Measurements from ENCODE around the gene BPIFB6. TPM values are rescaled to one million over a fixed set of nuclear protein-coding genes. Genes with fewer than 3 reads are reported as not detected.

Gene BPIFB6
- polyA plus RNA-seq, 1 of the 3 experiments (the other 2 are of a cell fraction): not detected

- Histone ChIP-seq H3K9me2 (no peaks in the 10 kb centered on the region), H3K4me2 (no peak overlapping the region), H3K4me1 (ENCODE audit: control insufficient read depth in 1 of 2, insufficient read depth in 2 of 2, low read depth in 1 of 2, low read length in 1 of 2) (no peaks in the 10 kb centered on the region), H3K9me3 (no peaks in the 10 kb centered on the region), H3K4me3 (ENCODE audit: low read depth in 2 of 2, low read length in 1 of 2) (no peak overlapping the region), H2AFZ (ENCODE audit: low read depth) (no peak overlapping the region), H3K79me2 (ENCODE audit: insufficient read depth) (no peaks in the 10 kb centered on the region), H3K9ac (no peak overlapping the region), H4K20me1 (ENCODE audit: insufficient read depth) (no peaks in the 10 kb centered on the region), H3K27me3 (ENCODE audit: insufficient read depth) (peaks cover 55% of the 10 kb centered on the region), H3F3A (replicated peaks; ENCODE audit: insufficient read depth) (no peaks in the 10 kb centered on the region), H3K36me3 (replicated peaks in 1 of 2; ENCODE audit: control insufficient read depth in 1 of 2, insufficient read depth in 2 of 2, low read length in 1 of 2) (no peaks in the 10 kb centered on the region), H3K27ac (ENCODE audit: low read depth in 2 of 2, low read length in 1 of 2) (no peak overlapping the region)
- POLR2A ChIA-PET: no interaction called here
- 16% methylated on average over 13 of the region's 14 CpGs for WGBS (ENCODE audit: low lambda C conversion rate)
- no peak for DNase-seq
- TF ChIP-seq TEAD4 (IDR thresholded peaks at IDR 0.05; ENCODE audit: borderline replicate concordance, insufficient read depth) (no peak), EZH2phosphoT487 (IDR thresholded peaks at IDR 0.05; ENCODE audit: borderline replicate concordance, low read depth) (no peak), SIN3A (IDR thresholded peaks at IDR 0.05; ENCODE audit: borderline replicate concordance, low read depth, low read length) (no peak), RXRA (IDR thresholded peaks at IDR 0.05; ENCODE audit: borderline replicate concordance, low read depth) (no peak), NRF1 (IDR thresholded peaks at IDR 0.05; ENCODE audit: low read depth, low read length) (no peak), EP300 (IDR thresholded peaks at IDR 0.05; ENCODE audit: borderline replicate concordance in 1 of 2, low read depth in 1 of 2, low read length in 1 of 2) (no peak), USF2 (IDR thresholded peaks at IDR 0.05; ENCODE audit: borderline replicate concordance, low read depth, low read length) (no peak), MEF2A (IDR thresholded peaks at IDR 0.05; ENCODE audit: borderline replicate concordance, low read depth) (no peak), FOXM1 (IDR thresholded peaks at IDR 0.05; ENCODE audit: low read depth) (no peak), TAF1 (IDR thresholded peaks at IDR 0.05; ENCODE audit: borderline replicate concordance, low read depth, low read length) (no peak), RAD21 (IDR thresholded peaks at IDR 0.05; ENCODE audit: low read length) (no peak), POLR2AphosphoS5 (IDR thresholded peaks at IDR 0.05; ENCODE audit: low read depth, low read length) (no peak)
- CTCF ChIA-PET: interaction anchor here (1.1 kb wide), 1 partner anchor 10 kb away, joined by 5 read pairs; no protein-coding TSS in a partner anchor
Observed at GRCh38 chr20:33086052-33086722, 54.7 kb downstream of the BPIFB6 start.

- H4K20me1 ChIP-seq (ENCODE audit: insufficient read depth): no peaks in the 10 kb centered on the region
- peaks cover 39% of the 10 kb centered on the region for H3K27me3 ChIP-seq (ENCODE audit: insufficient read depth)
- no peaks in the 10 kb centered on the region for H3K36me3 ChIP-seq (replicated peaks in 1 of 2; ENCODE audit: control insufficient read depth in 1 of 2, insufficient read depth in 2 of 2, low read length in 1 of 2)
- WGBS (ENCODE audit: low lambda C conversion rate): 0% methylated on average over 3 of the region's 3 CpGs
- no peak overlapping the region for H3K4me3 ChIP-seq (ENCODE audit: low read depth in 2 of 2, low read length in 1 of 2)
- DNase-seq: no peak
- no peaks in the 10 kb centered on the region for H3K9me3 ChIP-seq
- no peak for TF ChIP-seq RFX5 (IDR thresholded peaks at IDR 0.05; ENCODE audit: low read length)
- no peak for TF ChIP-seq GABPA (IDR thresholded peaks at IDR 0.05; ENCODE audit: low read depth)
- no peak for TF ChIP-seq CHD2 (IDR thresholded peaks at IDR 0.05; ENCODE audit: low read length, partially characterized antibody)
- TF ChIP-seq POLR2AphosphoS5 (IDR thresholded peaks at IDR 0.05; ENCODE audit: low read depth, low read length): no peak
- TF ChIP-seq GATA2 (CRISPR knock-in tag; IDR thresholded peaks at IDR 0.05): no peak
- no peak for TF ChIP-seq CTCF (IDR thresholded peaks at IDR 0.05)
- TF ChIP-seq MEF2A (IDR thresholded peaks at IDR 0.05; ENCODE audit: borderline replicate concordance, low read depth): no peak
- TF ChIP-seq USF2 (IDR thresholded peaks at IDR 0.05; ENCODE audit: borderline replicate concordance, low read depth, low read length): no peak
- no peak for TF ChIP-seq JUND (IDR thresholded peaks at IDR 0.05)
- TF ChIP-seq ZBTB33 (IDR thresholded peaks at IDR 0.05; ENCODE audit: borderline replicate concordance, low read depth): no peak
- H3K9me2 ChIP-seq: no peaks in the 10 kb centered on the region
- H3K79me2 ChIP-seq (ENCODE audit: insufficient read depth): no peaks in the 10 kb centered on the region
- no peak overlapping the region for H3K4me2 ChIP-seq
- H3F3A ChIP-seq (replicated peaks; ENCODE audit: insufficient read depth): no peaks in the 10 kb centered on the region
- CTCF ChIA-PET: interaction anchor here (1.7 kb wide), 1 partner anchor 11 kb away, joined by 5 read pairs; the partner anchor contains the start of gene BPIFB4
- no peaks in the 10 kb centered on the region for H3K4me1 ChIP-seq (ENCODE audit: control insufficient read depth in 1 of 2, insufficient read depth in 2 of 2, low read depth in 1 of 2, low read length in 1 of 2)
- POLR2A ChIA-PET: no interaction called here
- H2AFZ ChIP-seq (ENCODE audit: low read depth): no peak overlapping the region
- H3K27ac ChIP-seq (ENCODE audit: low read depth in 2 of 2, low read length in 1 of 2): no peak overlapping the region
- H3K9ac ChIP-seq: no peak overlapping the region
Observed at GRCh38 chr20:33091147-33091546, 59.7 kb downstream of the BPIFB6 start.

Measured in SK-N-SH (cell line).